Psoas muscle (tissue), 8 donors: Measurements from ENCODE around the gene RILP. TPM values are rescaled to one million over a fixed set of nuclear protein-coding genes. Genes with fewer than 3 reads are reported as not detected.
A peak's percentile ranks its signal among the peaks of the same experiment; 100 is the strongest.

Experiments
- ATAC-seq, 4 donors: fragments of 200-7000 bp; cut with Tn5 transposase; one replicate each; pipeline ENCODE4 v1.9.1; 2020; ENCODE audit warnings: moderate library complexity in 3 of 4, mild to moderate bottlenecking in 2 of 4
- DNase-seq, 2 donors: peaks; one replicate each; pipeline ENCODE4 v3.0.0-alpha.2; 2020
- H3K27ac ChIP-seq: fragments of 200-600 bp; one replicate; pipeline ENCODE4 v1.8.0; 2022
- H3K27me3 ChIP-seq, 3 donors: fragments of 200-600 bp in 1 of 3; one replicate each; pipeline versions ENCODE4 v1.6.1 to v1.8.0; 2013 to 2022; ENCODE audit warnings: low read length in 2 of 3, mild to moderate bottlenecking in 2 of 3, moderate library complexity in 1 of 3; ENCODE audit not compliant: insufficient read depth in 3 of 3
- H3K36me3 ChIP-seq, 2 donors: fragments of 200-600 bp in 1 of 2; one replicate each; pipeline versions ENCODE4 v1.6.1 to v1.8.0; 2013 to 2022; ENCODE audit warnings: low read depth in 1 of 2, mild to moderate bottlenecking in 1 of 2, moderate library complexity in 1 of 2; ENCODE audit not compliant: insufficient read depth in 1 of 2
- H3K4me1 ChIP-seq: fragments of 200-600 bp; one replicate; pipeline ENCODE4 v1.8.0; 2022
- H3K4me3 ChIP-seq: fragments of 200-600 bp; one replicate; pipeline ENCODE4 v1.8.0; 2022; ENCODE audit warnings: mild to moderate bottlenecking
- H3K9me3 ChIP-seq: fragments of 200-600 bp; one replicate; pipeline ENCODE4 v1.8.0; 2022
- WGBS, 3 donors: extraction: QIAGEN DNeasy Blood & Tissue Kit; methylation state at CpG; one replicate each; pipeline versions ENCODE4 v1.1.6 to v1.1.7; 2013; 5-methylcytosine and 5-hydroxymethylcytosine counted together
- intact Hi-C, 2 donors: fragments of 100-400 bp; cut with DNase I; formaldehyde crosslinking; loops; one replicate each; pipeline versions ENCODE4 v1.11.0 to v1.14.2; 2022
- polyA plus RNA-seq, 3 donors: library from polyadenylated mRNA; stranded (reverse); fragments of 200-250 nt; gene quantifications; one replicate each; pipeline ENCODE4 v1.2.3, GENCODE V29; 2013
- total RNA-seq, 4 donors: library from RNA; stranded (reverse); fragmentation: NEBNext Ultra II Directional in 2 of 4; extraction: Animal tissue kit (Norgen Biotek cat#: 25700) in 2 of 4; gene quantifications; one replicate each; pipeline versions ENCODE4 v1.2.1 to v1.2.4, GENCODE V29; 2021 to 2023
- TF ChIP-seq, protein P1 (sequence below): fragments of 200-600 bp; IDR thresholded peaks from one replicate; pipeline ENCODE4 v1.8.0; 2022; ENCODE audit warnings: antibody characterized with exemption
- donor health status: healthy with polysubstance abuse.
- donor health status: DM: no; HTN: no; CAD: no; lungs with moderate emphysema.
- donor health status: Bipolar disorder and iron deficiency.
- donor health status: healthy.
- donor health status: DM: yes; HTN: yes; CAD: no.
- donor health status: DM: no; HTN: no; CAD: no.
- donor health status: DM: no; HTN: no; CAD: no.
- donor health status: DM: yes; HTN: yes; CAD: no.

RILP gene
- total and polyA plus RNA-seq, 7 donors: 23.3 to 49.9 (median 29.9) TPM

DNA sequence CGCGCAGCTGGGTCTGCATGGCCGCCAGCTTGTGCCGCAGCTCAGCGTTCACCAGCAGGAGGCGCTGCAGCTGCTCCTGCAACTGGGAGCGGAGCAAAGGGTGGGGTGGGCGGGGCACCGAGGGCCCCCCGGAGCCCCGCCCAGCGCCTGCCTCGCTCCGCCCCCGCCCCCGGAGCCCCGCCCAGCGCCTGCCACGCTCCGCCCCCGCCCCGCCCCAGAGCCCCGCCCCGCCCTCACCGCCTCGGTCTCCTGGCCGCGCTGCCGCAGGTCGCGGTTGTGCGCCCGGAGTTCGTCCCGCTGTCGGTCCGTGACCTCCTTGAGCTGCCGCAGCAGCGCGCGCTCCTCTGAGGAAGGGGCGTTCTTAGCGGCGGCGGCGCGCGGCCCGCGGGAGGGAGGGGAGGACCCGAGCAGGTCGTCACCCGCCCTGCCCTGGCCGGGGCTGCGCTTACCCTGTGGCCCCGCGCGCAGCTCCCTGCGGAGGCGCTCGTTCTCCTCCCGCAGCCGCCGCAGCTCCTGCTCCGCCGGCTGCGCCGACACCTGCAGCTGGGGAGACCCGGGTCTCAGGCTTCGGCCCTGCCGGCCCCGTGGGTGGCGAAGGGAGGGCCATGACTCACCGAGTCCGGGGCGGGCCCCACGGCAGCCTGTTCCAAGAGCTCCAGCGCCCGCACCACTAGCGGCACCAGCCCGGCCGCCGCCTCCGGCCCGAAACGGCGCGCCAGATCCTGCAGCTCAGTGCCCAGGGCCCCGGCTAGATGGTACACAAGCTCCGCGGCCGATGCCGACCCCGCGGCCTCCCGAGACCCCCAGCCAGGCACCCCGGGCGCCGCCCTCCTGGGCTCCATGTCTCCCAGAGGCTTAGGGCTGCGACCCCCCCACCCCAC, 463 bp downstream of the RILP start:
- H3K36me3 ChIP-seq: peaks cover 7 to 69% of the 10 kb centered on the region in 2 donors
- 0 to 1% (median 0%) methylated on average over 36 to 100 of the region's 100 CpGs for WGBS, 3 donors
- intact Hi-C loops: loop anchor here in 1 of 2 donors (5.0 kb wide), 1 partner anchor 72 kb away; no protein-coding TSS in a partner anchor
- H3K27ac ChIP-seq: peak overlapping the region; percentile 100
- no peaks in the 10 kb centered on the region for H3K27me3 ChIP-seq
- H3K4me3 ChIP-seq: peak overlapping the region; percentile 90
- peaks cover 25% of the 10 kb centered on the region for H3K4me1 ChIP-seq
- TF ChIP-seq, protein P1, sequence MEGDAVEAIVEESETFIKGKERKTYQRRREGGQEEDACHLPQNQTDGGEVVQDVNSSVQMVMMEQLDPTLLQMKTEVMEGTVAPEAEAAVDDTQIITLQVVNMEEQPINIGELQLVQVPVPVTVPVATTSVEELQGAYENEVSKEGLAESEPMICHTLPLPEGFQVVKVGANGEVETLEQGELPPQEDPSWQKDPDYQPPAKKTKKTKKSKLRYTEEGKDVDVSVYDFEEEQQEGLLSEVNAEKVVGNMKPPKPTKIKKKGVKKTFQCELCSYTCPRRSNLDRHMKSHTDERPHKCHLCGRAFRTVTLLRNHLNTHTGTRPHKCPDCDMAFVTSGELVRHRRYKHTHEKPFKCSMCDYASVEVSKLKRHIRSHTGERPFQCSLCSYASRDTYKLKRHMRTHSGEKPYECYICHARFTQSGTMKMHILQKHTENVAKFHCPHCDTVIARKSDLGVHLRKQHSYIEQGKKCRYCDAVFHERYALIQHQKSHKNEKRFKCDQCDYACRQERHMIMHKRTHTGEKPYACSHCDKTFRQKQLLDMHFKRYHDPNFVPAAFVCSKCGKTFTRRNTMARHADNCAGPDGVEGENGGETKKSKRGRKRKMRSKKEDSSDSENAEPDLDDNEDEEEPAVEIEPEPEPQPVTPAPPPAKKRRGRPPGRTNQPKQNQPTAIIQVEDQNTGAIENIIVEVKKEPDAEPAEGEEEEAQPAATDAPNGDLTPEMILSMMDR: peak; percentile 85
- no peaks in the 10 kb centered on the region for H3K9me3 ChIP-seq
- DNase-seq (peak; percentile 96 to 98), ATAC-seq (peak; percentile 69 to 76 (median 74))

DNA sequence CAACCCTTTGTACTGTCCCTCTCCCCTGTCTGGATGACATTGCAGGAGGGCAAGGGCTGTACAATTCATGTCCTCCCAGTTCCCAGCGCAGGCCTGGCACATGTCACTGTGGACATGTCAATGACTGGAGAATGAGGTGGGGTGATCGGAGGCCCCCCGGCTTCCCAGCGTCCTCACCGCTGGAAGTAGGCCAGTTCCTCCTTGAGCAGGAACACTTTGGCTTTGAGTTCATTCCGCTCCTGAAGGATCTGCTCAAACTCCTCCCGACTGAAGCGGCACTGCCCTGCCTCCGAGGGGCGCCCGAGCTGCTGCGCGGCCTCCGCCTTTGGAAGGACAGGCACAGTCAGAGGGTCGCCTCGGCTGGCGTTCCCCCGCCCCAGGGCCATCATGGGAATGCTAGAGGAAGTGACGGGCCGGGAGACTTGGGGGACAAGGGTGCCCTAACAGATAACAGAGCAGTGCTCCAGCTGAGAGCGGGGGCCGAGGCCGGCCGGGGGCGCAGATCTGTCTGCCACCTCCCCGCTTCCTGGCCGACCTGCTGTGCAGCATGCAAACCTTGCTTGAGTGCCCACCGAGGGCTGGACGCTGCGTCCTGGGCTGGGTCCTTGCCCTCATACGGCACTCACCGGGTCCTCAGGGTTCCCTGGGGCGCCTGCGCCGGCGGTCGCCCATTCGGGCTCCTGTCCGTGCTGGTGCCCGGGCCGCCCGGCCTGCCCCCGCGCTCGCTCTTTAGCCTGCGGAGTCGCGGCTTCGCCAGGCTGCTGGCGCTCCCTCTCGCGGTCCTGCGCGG, 1.3 kb downstream of the RILP start:
- Histone ChIP-seq H3K27ac (peak overlapping the region; percentile 100), H3K4me1 (peaks cover 30% of the 10 kb centered on the region), H3K27me3 (no peaks in the 10 kb centered on the region), H3K4me3 (peak overlapping the region; percentile 64), H3K36me3 (peaks cover 0 to 61% of the 10 kb centered on the region in 2 donors), H3K9me3 (no peaks in the 10 kb centered on the region)
- TF ChIP-seq, protein P1: no peak
- intact Hi-C loops: loop anchor here in 1 of 2 donors (5.0 kb wide), 1 partner anchor 71 kb away; no protein-coding TSS in a partner anchor
- ATAC-seq (peak; percentile 4 to 76 (median 40)), DNase-seq (peak in 1 of 2 donors; percentile 67)
- 4 to 9% (median 5%) methylated on average over 47 to 54 of the region's 54 CpGs for WGBS, 3 donors

DNA sequence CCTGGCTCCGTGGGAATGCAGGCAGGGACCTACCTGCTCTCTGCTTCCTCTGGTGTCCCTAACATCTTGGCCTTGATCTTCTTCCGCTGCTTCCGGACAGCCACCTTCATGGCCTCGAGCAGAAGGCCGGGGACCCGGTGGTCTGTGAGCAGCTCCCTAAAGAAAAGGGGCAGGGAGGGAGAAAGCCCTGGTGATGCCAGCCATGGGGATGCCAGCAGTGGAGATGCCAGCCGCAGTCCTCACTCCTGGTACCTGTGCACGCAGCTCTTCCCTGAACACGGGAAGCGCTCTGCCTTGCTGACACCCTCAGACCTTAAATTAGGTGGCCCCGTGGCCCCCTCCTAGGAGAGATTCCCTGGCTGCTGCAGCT, 1.9 kb downstream of the RILP start:
- WGBS, 3 donors: 55 to 72% (median 59%) methylated on average over 11 of the region's 11 CpGs
- DNase-seq (peak in 1 of 2 donors; percentile 59), ATAC-seq (no peak)
- Histone ChIP-seq H3K27ac (peak overlapping the region; percentile 100), H3K36me3 (peaks cover 0 to 55% of the 10 kb centered on the region in 2 donors), H3K9me3 (no peaks in the 10 kb centered on the region), H3K4me1 (peaks cover 30% of the 10 kb centered on the region), H3K4me3 (peak overlapping the region; percentile 64), H3K27me3 (no peaks in the 10 kb centered on the region)
- TF ChIP-seq, protein P1: no peak
- intact Hi-C loops: loop anchor here in 1 of 2 donors (5.0 kb wide), 1 partner anchor 70 kb away; no protein-coding TSS in a partner anchor

DNA sequence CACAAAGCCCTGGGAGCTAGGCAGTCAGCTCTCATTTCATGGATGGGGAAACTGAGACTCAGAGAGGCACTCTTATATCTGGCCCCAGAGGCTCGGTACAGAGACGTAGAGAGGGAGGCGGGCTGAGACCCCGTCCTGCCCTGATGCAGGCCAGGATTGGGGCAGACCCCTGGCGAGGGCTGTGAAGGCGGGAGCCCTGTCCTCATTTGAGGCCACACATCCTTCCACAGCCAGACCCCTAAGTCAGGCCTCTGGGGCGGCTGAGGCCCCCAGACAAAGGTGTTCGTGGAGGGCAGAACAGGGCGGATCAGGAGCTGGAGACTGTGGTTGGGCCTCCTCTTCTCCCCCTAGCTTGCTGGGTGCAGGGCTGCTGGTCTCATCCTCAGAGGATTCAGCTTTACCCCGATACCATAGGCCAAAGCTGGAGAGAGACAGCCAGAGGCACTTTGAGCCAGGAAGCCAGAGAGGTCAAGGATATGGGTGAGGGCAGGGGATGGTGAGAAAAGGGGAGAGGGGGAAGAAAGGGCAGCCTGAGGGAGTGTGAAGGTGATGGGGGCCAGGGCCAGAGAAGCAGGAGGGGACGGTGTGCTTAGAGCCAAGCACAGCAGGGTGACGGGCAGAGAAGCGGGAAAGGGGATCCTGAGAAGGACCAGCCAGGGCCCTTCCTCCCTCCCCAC, 3.3 kb downstream of the RILP start:
- H3K27me3 ChIP-seq: no peaks in the 10 kb centered on the region
- TF ChIP-seq, protein P1: no peak
- DNase-seq (no peak), ATAC-seq (no peak)
- H3K27ac ChIP-seq: peak overlapping the region; percentile 48
- intact Hi-C loops: loop anchor here in 1 of 2 donors (5.0 kb wide), 1 partner anchor 69 kb away; no protein-coding TSS in a partner anchor
- H3K9me3 ChIP-seq: no peaks in the 10 kb centered on the region
- peaks cover 0 to 40% of the 10 kb centered on the region in 2 donors for H3K36me3 ChIP-seq
- WGBS, 3 donors: 84 to 88% (median 85%) methylated on average over 13 of the region's 13 CpGs
- peaks cover 29% of the 10 kb centered on the region for H3K4me1 ChIP-seq
- H3K4me3 ChIP-seq: peak overlapping the region; percentile 61
